HepG2 (cell line): Measurements from ENCODE around the gene SETD5. TPM values are rescaled to one million over a fixed set of nuclear protein-coding genes. Genes with fewer than 3 reads are reported as not detected.
A peak's percentile ranks its signal among the peaks of the same experiment; 100 is the strongest.

Experiments used
- CBX2 ChIP-seq, 2 experiments: fragments of 200-600 bp in 1 of 2; sonication (generic); formaldehyde crosslinking in 1 of 2; IDR thresholded peaks; 2 replicates each; pipeline versions ENCODE4 v1.7.0 to v1.8.1; 2018 to 2022; ENCODE audit warnings: low read depth in 2 of 2, low read length in 1 of 2, mild to moderate bottlenecking in 1 of 2, missing genetic modification reagents in 1 of 2
- CEBPZ ChIP-seq: IDR thresholded peaks from 2 replicates; pipeline ENCODE4 v1.6.1; 2012; ENCODE audit warnings: low read length, improper control_type of control experiment
- FOXK1 ChIP-seq: sonication (generic); formaldehyde crosslinking; IDR thresholded peaks from 2 replicates; pipeline ENCODE4 v1.4.0; 2020; ENCODE audit warnings: low read depth, missing genetic modification reagents, borderline replicate concordance
- HINFP ChIP-seq: sonication (generic); formaldehyde crosslinking; IDR thresholded peaks from 2 replicates; pipeline ENCODE4 v1.4.0; 2020; ENCODE audit warnings: low read depth, mild to moderate bottlenecking, missing genetic modification reagents
- MYC ChIP-seq: sonication (generic); formaldehyde crosslinking; IDR thresholded peaks from 2 replicates; pipeline ENCODE4 v1.9.0; 2021; ENCODE audit warnings: missing genetic modification reagents, borderline replicate concordance
- NFE2L1 ChIP-seq: sonication (generic); formaldehyde crosslinking; IDR thresholded peaks from 2 replicates; pipeline ENCODE4 v1.4.0; 2020; ENCODE audit warnings: missing genetic modification reagents, mild to moderate bottlenecking, borderline replicate concordance
- NFKBIZ ChIP-seq: IDR thresholded peaks from 2 replicates; pipeline ENCODE4 v1.6.1; 2018; ENCODE audit warnings: missing genetic modification reagents, missing compliant biosample characterization
- RAD51 ChIP-seq: fragments of 450-650 bp; IDR thresholded peaks from 2 replicates; pipeline ENCODE4 v1.6.1; 2016; ENCODE audit warnings: borderline replicate concordance
- TBX2 ChIP-seq: sonication (generic); formaldehyde crosslinking; IDR thresholded peaks from 2 replicates; pipeline ENCODE4 v1.5.0; 2020; ENCODE audit warnings: missing genetic modification reagents, mild to moderate bottlenecking, borderline replicate concordance
- ZBTB10 ChIP-seq: sonication (generic); formaldehyde crosslinking; IDR thresholded peaks from 2 replicates; pipeline ENCODE4 v1.4.0; 2020; ENCODE audit warnings: missing genetic modification reagents, borderline replicate concordance
- ZFP36L2 ChIP-seq: sonication (generic); formaldehyde crosslinking; IDR thresholded peaks from 2 replicates; pipeline ENCODE4 v1.4.0; 2020; ENCODE audit warnings: missing genetic modification reagents
- ZFP37 ChIP-seq: sonication (generic); formaldehyde crosslinking; IDR thresholded peaks from 2 replicates; pipeline ENCODE4 v1.4.0; 2020; ENCODE audit warnings: missing genetic modification reagents, borderline replicate concordance
- ZNF235 ChIP-seq: sonication (generic); formaldehyde crosslinking; IDR thresholded peaks from 2 replicates; pipeline ENCODE4 v1.8.1; 2023; ENCODE audit warnings: mild to moderate bottlenecking, missing genetic modification reagents, borderline replicate concordance
- ZNF556 ChIP-seq: sonication (generic); formaldehyde crosslinking; IDR thresholded peaks from 2 replicates; pipeline ENCODE4 v1.4.0; 2020; ENCODE audit warnings: mild to moderate bottlenecking, missing genetic modification reagents, borderline replicate concordance
- ZNF687 ChIP-seq: sonication (generic); formaldehyde crosslinking; IDR thresholded peaks from 2 replicates; pipeline ENCODE4 v1.5.1; 2020; ENCODE audit warnings: mild to moderate bottlenecking, missing genetic modification reagents, moderate library complexity
- polyA plus RNA-seq, 8 experiments: library from polyadenylated mRNA; depleted of rRNA in 3 of 8; stranded (reverse) in 7 of 8; unstranded in 1 of 8; fragments of >200 nt; fragmentation: Illumina TruSeq in 4 of 8; extraction: Trizol in 4 of 8; gene quantifications; 2 replicates each; pipeline versions ENCODE4 v1.2.1 to v1.2.3, GENCODE V29; 2011 to 2016; ENCODE audit warnings: low read depth in 4 of 8, missing spikeins in 1 of 8, mixed read lengths in 1 of 8; ENCODE audit not compliant: insufficient read depth in 1 of 8
- total RNA-seq, 5 experiments: library from RNA; depleted of rRNA; stranded (reverse); fragments of >200 nt; fragmentation: Illumina TruSeq; extraction: Trizol; gene quantifications; 2 replicates each; pipeline ENCODE4 v1.2.3, GENCODE V29; 2016; ENCODE audit warnings: low read depth in 1 of 5

Gene SETD5
- total and polyA plus RNA-seq, 2 of the 13 experiments (the other 11 are each of a cell fraction or from before 2014, with no cell fraction given), result 46.8 to 95.8 TPM

- TF ChIP-seq ZNF235 (CRISPR knock-in tag) (peak; percentile 8; the same call in 1 of the 2 replicates), FOXK1 (CRISPR knock-in tag) (peak; percentile 45), ZNF556 (peak; percentile 62; the same call in 1 of the 2 replicates), CEBPZ (no peak), ZBTB10 (CRISPR knock-in tag) (no peak), NFE2L1 (no peak), TBX2 (CRISPR knock-in tag) (peak; percentile 70), MYC (CRISPR knock-in tag) (peak; percentile 69), RAD51 (no peak), ZFP37 (no peak; the same call in 1 of the 2 replicates), ZFP36L2 (no peak), HINFP (CRISPR knock-in tag) (no peak), ZNF687 (CRISPR knock-in tag) (peak; percentile 93), CBX2 (IDR thresholded peaks at IDR 0.05; ENCODE audit: low read depth, low read length) (no peak), CBX2 (CRISPR knock-in tag; IDR thresholded peaks at IDR 0.05; ENCODE audit: low read depth) (no peak), NFKBIZ (0 out of 2 replicates have a peak, but pooled peaks have one; percentile 76)
Observed at GRCh38 chr3:9396632-9397331, 633 bp upstream of the SETD5 start (continued).
